ENCODE data around the gene PRMT5.

Gene PRMT5

DNA sequence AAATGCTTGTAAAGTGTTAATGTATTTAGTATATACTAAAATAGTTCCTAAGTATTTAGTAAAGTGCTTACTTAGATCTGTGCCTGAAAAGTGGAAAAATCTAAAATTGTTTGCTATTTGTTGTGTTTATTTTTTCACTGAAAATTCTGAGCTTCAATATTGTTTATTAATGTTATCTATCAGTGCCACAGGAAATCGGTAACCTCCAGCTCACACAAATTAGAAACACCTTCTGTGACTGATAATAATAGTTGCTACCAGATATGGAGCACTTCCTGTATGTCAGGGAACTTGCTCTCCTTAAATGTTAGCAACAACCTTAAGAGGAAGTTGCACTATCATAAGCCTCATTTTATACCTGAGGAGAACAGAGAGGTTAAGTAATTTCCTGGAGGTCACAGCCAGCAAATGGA, 58.4 kb downstream of the PRMT5 start:
- TF ChIP-seq POLR2A (IDR thresholded peaks at IDR 0.05; ENCODE audit: low read depth, low read length), result no peak
- no peak for FAIRE-seq
- no peak for DNase-seq (ENCODE audit: insufficient read length, low spot score)

Data from H54 (cell line).